ENCODE measurements around the gene CAMKK2. TPM values are rescaled to one million over a fixed set of nuclear protein-coding genes. Genes with fewer than 3 reads are reported as not detected.

The CAMKK2 gene
- total RNA-seq, 1 experiment from 2014 or later = 24.7 TPM

GRCh38 chr12:121223292-121224285 lies 72.9 kb downstream of the CAMKK2 start:
- H3K23ac ChIP-seq (ENCODE audit: insufficient read length, low read depth, low read length) = no peak overlapping the region

More at GRCh38 chr12:121223292-121224285, 72.9 kb downstream of the CAMKK2 start:
- no peaks in the 10 kb centered on the region for H3K9me3 ChIP-seq (ENCODE audit: control insufficient read depth, low read depth, low read length)
- no peak overlapping the region for H4K91ac ChIP-seq (ENCODE audit: insufficient read length, low read depth, low read length)
- no peak overlapping the region for H3K14ac ChIP-seq (ENCODE audit: insufficient read depth, low read length)
- H2BK120ac ChIP-seq (ENCODE audit: low read depth, low read length, poor library complexity, severe bottlenecking) = no peak overlapping the region
- no peaks in the 10 kb centered on the region for H3K23me2 ChIP-seq (ENCODE audit: insufficient read length, low read depth, low read length, poor library complexity, severe bottlenecking)
- DNase-seq = peak; percentile 67
- H3K27me3 Mint-ChIP-seq (ENCODE audit: low read depth) = no peaks in the 10 kb centered on the region
- no peaks in the 10 kb centered on the region for H3K4me1 ChIP-seq (ENCODE audit: insufficient read depth, low read length)
- H3K9ac ChIP-seq (ENCODE audit: extremely low read depth, insufficient read length, low read length) = no peak overlapping the region
- H3K27ac ChIP-seq (ENCODE audit: insufficient read length, low read depth, low read length) = no peak overlapping the region
- no peak overlapping the region for H4K8ac ChIP-seq (replicated peaks; ENCODE audit: insufficient read length, low read depth, low read length)
- no peak overlapping the region for H3K4me3 Mint-ChIP-seq
- H2AFZ ChIP-seq (ENCODE audit: low read length) = no peak overlapping the region
- no peak overlapping the region for H2BK12ac ChIP-seq (ENCODE audit: insufficient read length, low read depth, low read length)
- peak overlapping the region in 1 of 3 experiments; percentile 65; a peak in 2 of 7 replicates for H3K27ac Mint-ChIP-seq
- H3K4me2 ChIP-seq (ENCODE audit: insufficient read depth, insufficient read length, low read length) = no peak overlapping the region
- H3K9me3 Mint-ChIP-seq = no peaks in the 10 kb centered on the region
- no peak overlapping the region for H2BK15ac ChIP-seq (ENCODE audit: low read depth, low read length)
- no peaks in the 10 kb centered on the region for H3K79me2 ChIP-seq (ENCODE audit: insufficient read depth, low read length)
- no peak overlapping the region for H2AK5ac ChIP-seq (ENCODE audit: insufficient read length, low read length)
- H3K27me3 ChIP-seq (ENCODE audit: insufficient read depth, low read length) = no peaks in the 10 kb centered on the region
- peaks cover 1 to 5% (median 2%) of the 10 kb centered on the region in 3 experiments; a peak in 5 of 7 replicates for H3K36me3 Mint-ChIP-seq (ENCODE audit: insufficient read depth in 1 of 3, low read depth in 3 of 3)
- H3K56ac ChIP-seq (ENCODE audit: insufficient read length, low read depth, low read length) = no peak overlapping the region
- H3K18ac ChIP-seq (ENCODE audit: insufficient read length, low read depth, low read length) = no peak overlapping the region
- H3K4ac ChIP-seq (ENCODE audit: low read depth, low read length) = no peak overlapping the region
- peaks cover 0 to 3% of the 10 kb centered on the region in 2 experiments; a peak in 1 of 4 replicates for H3K4me1 Mint-ChIP-seq
- no peak overlapping the region for H4K5ac ChIP-seq (ENCODE audit: insufficient read length, low read depth, low read length)
- TF ChIP-seq CTCF (conservative IDR thresholded peaks at IDR 0.05) = peak; percentile 57; the same call in 2 of the 3 replicates
- no peak overlapping the region for H2BK20ac ChIP-seq (ENCODE audit: low read depth, low read length, poor library complexity, severe bottlenecking)
- H3T11ph ChIP-seq (ENCODE audit: low read length) = no peak overlapping the region
- no peak overlapping the region for H2BK5ac ChIP-seq (ENCODE audit: insufficient read length, low read length)
- no CpG with 5 or more reads among the region's 19 CpGs for WGBS (ENCODE audit: extremely low coverage, insufficient read length, low lambda C conversion rate)
- no peaks in the 10 kb centered on the region for H3K79me1 ChIP-seq (ENCODE audit: insufficient read depth, low read depth, low read length, poor library complexity, severe bottlenecking)
- no peaks in the 10 kb centered on the region for H4K20me1 ChIP-seq (ENCODE audit: control insufficient read depth, insufficient read depth, insufficient read length)
